Measurements from ENCODE around the gene FSTL4. TPM values are rescaled to one million over a fixed set of nuclear protein-coding genes. Genes with fewer than 3 reads are reported as not detected.
A peak's percentile ranks its signal among the peaks of the same experiment; 100 is the strongest.

FSTL4 gene
- total RNA-seq (2022) (0.12 TPM in 1 of 2 replicates, not detected in the other), Bru-seq, nascent RNA (percentile 5 among the genes with signal in this experiment), BruChase-seq, experiment 1, labeled RNA remaining after a 6-hour chase (percentile 5 among the genes with signal in this experiment), BruChase-seq, experiment 2, labeled RNA remaining after a 2-hour chase (percentile 4 among the genes with signal in this experiment)
- long read RNA-seq: 0 reads

- DNase-seq (ENCODE audit: unreplicated experiment): no peak
- TF ChIP-seq CTCF (IDR thresholded peaks at IDR 0.05; ENCODE audit: unreplicated experiment): no peak
- intact Hi-C loops (cut with micrococcal nuclease): no loop called here
- Mint-ChIP-seq H3K4me3 (ENCODE audit: unreplicated experiment) (no peak within 1 kb of the TSS), H3K27ac (ENCODE audit: low read depth, unreplicated experiment) (no peak within 1 kb of the TSS), H3K27me3 (ENCODE audit: insufficient read depth, unreplicated experiment) (peaks cover 44% of the 10 kb centered on the region), H3K9me3 (ENCODE audit: unreplicated experiment) (no peaks in the 10 kb centered on the region), H3K36me3 (ENCODE audit: insufficient read depth, unreplicated experiment) (no peaks in the 10 kb centered on the region), H3K4me1 (ENCODE audit: insufficient read depth, unreplicated experiment) (no peaks in the 10 kb centered on the region)
- CTCF ChIA-PET: no interaction called here
- BruUV-seq (replicated peaks): no TSS peak
- POLR2A ChIA-PET: no interaction called here
These were observed at the start of gene FSTL4 for GRCh38 chr5:133612249-133612860. Gene FSTL4 (minus strand): TSS chr5:133612541.

- CTCF ChIA-PET: interaction anchor here (0.9 kb wide), 1 partner anchor 22 kb away, joined by 3 read pairs; no protein-coding TSS in a partner anchor
- intact Hi-C loops (cut with micrococcal nuclease): no loop called here
These were observed 49.0 kb upstream of the FSTL4 start for GRCh38 chr5:133661389-133661788.

GRCh38 chr5:133658327-133658726 lies 46.0 kb upstream of the FSTL4 start:
- DNase-seq (ENCODE audit: unreplicated experiment): no peak
- no peak overlapping the region for H3K4me3 Mint-ChIP-seq (ENCODE audit: unreplicated experiment)
- peaks cover 23% of the 10 kb centered on the region for H3K27me3 Mint-ChIP-seq (ENCODE audit: insufficient read depth, unreplicated experiment)
- BruUV-seq (replicated peaks): no TSS peak
- no peaks in the 10 kb centered on the region for H3K9me3 Mint-ChIP-seq (ENCODE audit: unreplicated experiment)
- intact Hi-C loops (cut with micrococcal nuclease): no loop called here
- TF ChIP-seq CTCF (IDR thresholded peaks at IDR 0.05; ENCODE audit: unreplicated experiment): no peak
- ChIA-PET POLR2A (interaction anchor here (0.7 kb wide), 2 partner anchors 12 to 83 kb away, joined by 3 read pairs; no protein-coding TSS in a partner anchor), CTCF (interaction anchor here (0.8 kb wide), 1 partner anchor 114 kb away, joined by 3 read pairs; no protein-coding TSS in a partner anchor)
- H3K4me1 Mint-ChIP-seq (ENCODE audit: insufficient read depth, unreplicated experiment): no peaks in the 10 kb centered on the region
- H3K27ac Mint-ChIP-seq (ENCODE audit: low read depth, unreplicated experiment): no peak overlapping the region
- H3K36me3 Mint-ChIP-seq (ENCODE audit: insufficient read depth, unreplicated experiment): peaks cover 4% of the 10 kb centered on the region

More at GRCh38 chr5:133661389-133661788, 49.0 kb upstream of the FSTL4 start:
- Mint-ChIP-seq H3K36me3 (ENCODE audit: insufficient read depth, unreplicated experiment) (peaks cover 4% of the 10 kb centered on the region), H3K27ac (ENCODE audit: low read depth, unreplicated experiment) (no peak overlapping the region), H3K9me3 (ENCODE audit: unreplicated experiment) (no peaks in the 10 kb centered on the region), H3K27me3 (ENCODE audit: insufficient read depth, unreplicated experiment) (peaks cover 23% of the 10 kb centered on the region), H3K4me3 (ENCODE audit: unreplicated experiment) (no peak overlapping the region), H3K4me1 (ENCODE audit: insufficient read depth, unreplicated experiment) (no peaks in the 10 kb centered on the region)
- no TSS peak for BruUV-seq (replicated peaks)
- TF ChIP-seq CTCF (IDR thresholded peaks at IDR 0.05; ENCODE audit: unreplicated experiment): no peak
- POLR2A ChIA-PET: interaction anchor here (0.6 kb wide), 1 partner anchor 19 kb away, joined by 3 read pairs; no protein-coding TSS in a partner anchor
- no peak for DNase-seq (ENCODE audit: unreplicated experiment)

- ChIA-PET POLR2A (no interaction called here), CTCF (no interaction called here)
- no peak for TF ChIP-seq CTCF (IDR thresholded peaks at IDR 0.05; ENCODE audit: unreplicated experiment)
- intact Hi-C loops (cut with micrococcal nuclease): no loop called here
- BruUV-seq (replicated peaks): no TSS peak
- Mint-ChIP-seq H3K36me3 (ENCODE audit: insufficient read depth, unreplicated experiment) (no peaks in the 10 kb centered on the region), H3K27ac (ENCODE audit: low read depth, unreplicated experiment) (no peak overlapping the region), H3K9me3 (ENCODE audit: unreplicated experiment) (no peaks in the 10 kb centered on the region), H3K4me3 (ENCODE audit: unreplicated experiment) (no peak overlapping the region), H3K27me3 (ENCODE audit: insufficient read depth, unreplicated experiment) (peaks cover 32% of the 10 kb centered on the region), H3K4me1 (ENCODE audit: insufficient read depth, unreplicated experiment) (no peaks in the 10 kb centered on the region)
- no peak for DNase-seq (ENCODE audit: unreplicated experiment)
These were observed 44.7 kb upstream of the FSTL4 start for GRCh38 chr5:133657036-133657435.
